GM21529 (cell line): ENCODE measurements around the gene NGEF.

Source experiments
- ATAC-seq: cut with Tn5 transposase; IDR thresholded peaks from one replicate; pipeline ENCODE4 v1.9.1; 2021; ENCODE audit not compliant: unreplicated experiment

The NGEF gene

GRCh38 chr2:233047206-233047605 lies 34.1 kb upstream of the NGEF start:
- ATAC-seq, result no peak

GRCh38 chr2:233044974-233045605 lies 32.0 kb upstream of the NGEF start:
- ATAC-seq, result no peak

DNA sequence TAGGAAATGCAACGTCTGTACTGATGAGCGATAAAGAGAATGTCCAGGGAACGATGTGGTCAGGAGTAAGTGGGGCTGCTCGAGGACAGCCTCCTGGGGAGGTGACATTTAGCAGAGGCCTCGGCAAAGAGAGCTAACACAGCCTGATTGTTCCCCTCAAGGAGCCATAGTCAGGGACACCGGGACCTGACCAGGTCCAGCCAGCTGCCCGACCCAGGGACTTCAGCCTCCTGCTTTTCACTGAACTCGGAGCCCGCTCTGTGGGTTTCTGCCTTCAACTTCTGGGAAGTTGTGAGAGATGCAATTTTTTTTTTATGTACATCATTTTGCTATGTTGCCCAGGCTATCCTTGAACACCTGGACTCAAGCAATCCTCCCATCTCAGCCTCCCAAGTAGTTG lies 29.5 kb upstream of the NGEF start:
- ATAC-seq, result no peak

DNA sequence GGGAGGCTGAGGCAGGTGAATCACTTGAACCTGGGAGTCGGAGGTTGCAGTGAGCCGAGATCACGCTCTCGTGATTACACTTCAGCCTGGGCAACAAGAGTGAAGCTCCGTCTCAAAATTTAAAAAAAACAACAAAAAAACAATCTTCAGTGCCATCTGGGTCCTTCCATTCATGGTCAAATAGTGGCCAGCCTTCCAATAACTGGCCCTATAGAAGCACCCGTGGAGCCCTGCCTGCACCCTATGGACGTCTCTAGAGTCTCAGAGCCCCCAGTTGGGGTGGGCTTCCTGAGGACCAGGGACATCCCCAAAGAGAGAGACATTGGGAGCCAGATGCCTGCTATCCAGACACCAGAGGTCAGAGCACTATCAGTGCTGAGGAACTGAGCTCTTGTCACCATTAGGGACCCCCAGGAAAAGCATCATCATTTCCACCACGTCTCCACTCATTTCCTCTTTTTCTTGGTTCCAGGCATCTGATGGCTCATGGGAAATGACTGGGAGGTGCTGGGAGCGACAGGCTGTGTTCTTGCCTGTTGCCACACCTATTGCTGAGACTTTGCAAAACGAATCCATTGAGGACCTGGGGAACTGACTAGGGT lies 28.8 kb upstream of the NGEF start:
- ATAC-seq, result no peak

- no peak for ATAC-seq
Measured at GRCh38 chr2:233040571-233040970, 27.5 kb upstream of the NGEF start.

DNA sequence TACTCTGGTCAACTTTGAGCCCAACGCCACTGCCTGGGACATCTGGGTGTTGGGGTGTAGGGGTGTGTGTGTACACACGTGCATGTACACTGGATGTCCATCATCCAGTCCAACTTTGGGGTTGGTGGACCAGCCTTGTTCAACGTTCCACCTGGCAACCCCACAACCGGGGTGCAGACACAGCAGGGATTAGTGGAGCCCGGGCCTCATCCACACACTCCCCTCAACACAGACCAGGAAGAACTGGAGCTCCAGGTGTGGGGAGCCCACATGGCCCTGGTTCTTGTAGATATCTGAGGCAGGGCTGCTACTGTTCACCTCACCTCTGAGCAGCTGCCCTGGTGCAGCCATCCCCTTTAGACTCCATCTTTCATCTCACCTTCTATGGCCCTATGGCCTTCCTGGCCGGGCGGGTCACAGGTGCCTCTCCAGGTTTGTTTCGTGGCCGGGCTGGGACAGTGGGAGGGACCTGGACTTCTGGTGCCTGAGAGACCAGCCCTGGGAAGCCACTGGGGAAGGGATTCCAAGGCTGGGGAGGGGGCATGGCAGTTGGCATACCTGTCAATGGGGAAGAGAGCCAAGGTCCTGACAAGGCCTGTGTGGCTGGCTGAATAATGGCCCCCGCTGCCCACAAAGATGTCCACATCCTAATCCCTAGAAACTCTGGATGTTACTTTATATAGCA lies 26.9 kb upstream of the NGEF start:
- ATAC-seq, result no peak

DNA sequence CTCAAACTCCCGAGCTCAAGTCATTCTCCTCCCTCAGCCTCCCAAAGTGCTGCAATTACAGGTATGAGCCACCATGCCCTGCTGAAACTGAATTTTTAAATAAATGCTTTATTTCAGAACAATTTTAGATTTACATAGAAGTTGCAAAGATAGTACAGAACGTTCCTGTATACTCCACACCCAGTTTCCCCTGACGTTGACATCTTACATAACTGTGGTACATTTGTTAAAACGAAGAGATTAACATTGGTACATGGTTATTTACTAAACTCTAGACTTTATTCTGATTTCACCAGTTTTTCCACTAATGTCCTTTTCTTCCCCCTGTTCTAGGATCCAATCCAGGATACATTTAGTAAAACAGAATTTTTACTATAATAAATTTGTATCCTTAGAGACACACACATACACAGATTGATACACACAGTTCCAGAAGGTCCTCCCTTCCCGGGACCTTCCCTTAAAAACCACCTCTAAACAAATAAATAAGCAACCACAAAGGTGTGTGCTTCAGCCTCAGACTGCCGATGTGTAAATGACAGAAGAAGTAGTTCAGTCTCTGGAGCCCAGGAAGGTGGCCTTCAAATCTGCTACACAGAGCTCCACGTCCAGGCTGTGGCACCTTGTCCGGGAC lies 26.3 kb upstream of the NGEF start:
- ATAC-seq, result no peak

GRCh38 chr2:233037078-233037477 lies 24.0 kb upstream of the NGEF start:
- no peak for ATAC-seq

GRCh38 chr2:233036162-233036838 lies 23.2 kb upstream of the NGEF start:
- ATAC-seq, result no peak

GRCh38 chr2:233035426-233036161 lies 22.5 kb upstream of the NGEF start:
- no peak for ATAC-seq

GRCh38 chr2:233034091-233034882 lies 21.2 kb upstream of the NGEF start:
- no peak for ATAC-seq

DNA sequence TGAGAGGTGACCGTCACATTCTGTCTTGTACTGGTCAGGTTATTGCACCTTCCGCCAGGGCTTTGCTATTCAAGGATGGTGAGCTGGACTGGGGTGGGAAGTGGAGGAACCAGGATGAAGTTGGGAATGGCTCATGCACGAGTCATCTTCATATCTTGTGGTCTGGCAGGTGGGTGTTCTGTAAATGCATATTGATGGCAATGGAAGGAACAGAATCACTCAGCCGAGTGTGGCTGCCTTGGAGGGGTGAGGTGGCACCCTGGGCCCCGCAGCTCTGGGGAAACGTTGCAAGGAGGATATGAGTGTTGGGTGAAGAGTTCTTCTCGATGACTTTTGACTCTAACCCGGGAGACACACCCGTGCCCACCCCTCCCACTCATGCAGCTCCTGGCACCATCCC lies 20.6 kb upstream of the NGEF start:
- ATAC-seq, result no peak

GRCh38 chr2:233032551-233033320 lies 19.7 kb upstream of the NGEF start, which contains the start of gene NEU2:
Gene NEU2 (plus strand): TSS chr2:233032672. CDS start chr2:233032672, 0 bp downstream.
- ATAC-seq, result no peak

DNA sequence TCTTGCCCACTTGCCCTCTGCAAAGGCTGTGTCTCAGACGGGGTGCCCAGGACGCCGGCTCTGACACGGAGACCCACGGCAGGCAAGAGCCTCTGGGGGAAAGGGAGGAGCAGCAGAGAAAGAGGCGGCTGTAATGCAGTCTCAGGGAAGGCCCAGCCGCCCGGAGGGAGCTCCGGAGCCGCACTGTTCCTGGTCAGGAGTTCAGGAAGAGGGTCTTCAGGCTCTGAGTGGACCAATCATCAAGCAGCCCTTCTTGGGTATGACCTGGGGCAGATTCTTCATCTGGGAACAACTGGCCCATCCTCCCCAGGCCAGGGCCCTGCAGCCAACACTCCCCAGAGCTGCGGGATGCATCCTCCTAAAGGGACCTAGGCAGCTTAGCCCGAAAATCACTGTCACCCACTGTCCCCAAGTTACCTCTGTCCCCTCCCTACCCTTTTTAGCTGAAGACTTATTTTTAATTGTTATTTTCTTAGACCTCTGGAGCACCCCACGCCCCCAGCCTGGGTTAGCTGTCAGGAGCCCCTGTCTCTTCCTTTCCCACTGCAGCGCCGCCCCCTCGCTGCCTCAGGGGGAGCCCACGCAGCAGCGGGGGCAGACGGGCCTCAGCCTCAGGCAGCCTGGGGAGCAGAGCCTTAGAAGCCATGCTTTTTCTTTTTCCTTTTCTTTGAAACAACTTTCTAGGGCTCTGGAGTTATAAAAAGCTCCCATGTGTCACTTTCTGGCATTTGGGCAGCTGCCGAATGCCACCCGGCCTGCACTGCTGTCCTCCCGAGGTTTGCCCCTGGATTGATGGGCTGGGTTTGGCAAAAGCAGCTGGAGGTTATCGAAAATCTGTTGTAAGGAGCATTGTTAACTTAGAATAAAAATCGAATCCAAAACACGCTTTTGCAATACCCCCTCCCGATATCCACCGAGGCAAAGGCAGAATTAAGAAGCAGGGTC lies 18.8 kb upstream of the NGEF start:
- no peak for ATAC-seq

GRCh38 chr2:233029321-233029720 lies 16.3 kb upstream of the NGEF start:
- ATAC-seq, result no peak

- no peak for ATAC-seq
Measured at GRCh38 chr2:233026198-233026813, 13.2 kb upstream of the NGEF start.

DNA sequence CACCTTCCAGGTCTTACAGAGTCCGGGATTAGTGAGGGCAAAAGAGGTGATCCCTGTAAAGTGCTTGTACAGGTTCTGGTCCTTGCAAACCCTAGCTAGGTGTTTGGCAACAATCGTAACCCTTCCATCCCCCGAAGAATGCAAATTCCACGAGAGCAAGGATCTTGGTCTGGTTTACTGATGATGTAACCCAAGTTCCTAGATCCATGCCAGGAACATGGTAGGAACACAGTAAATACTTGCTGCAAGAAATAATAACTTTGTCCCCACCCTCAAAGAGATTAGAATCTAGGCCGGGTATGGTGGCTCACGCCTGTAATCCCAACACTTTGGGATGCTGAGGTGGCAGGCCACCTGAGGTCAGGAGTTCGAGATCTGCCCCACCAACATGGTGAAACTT lies 12.7 kb upstream of the NGEF start:
- no peak for ATAC-seq
